Activated CD8-positive, alpha-beta memory T cell treated with anti-CD3 and anti-CD28 coated beads, Interleukin-2, amount 50 U/mL, for 1 hour (primary cell): ENCODE measurements around the gene LCORL.
"Not testable (repeated sequence)": the region's sequence is repeated elsewhere in the genome, so short reads cannot be mapped to it uniquely, and the experiment has no call there.

Source experiments
- DNase-seq: peaks from one replicate; pipeline ENCODE4 v3.0.0-alpha.2; 2020; ENCODE audit errors: extremely low read depth

The LCORL gene

GRCh38 chr4:18021720-18022571, at the start of gene LCORL:
Gene LCORL (minus strand): TSS chr4:18021755. CDS start chr4:18021751, 4 bp downstream.
- peak; percentile 62 for DNase-seq

GRCh38 chr4:18069810-18070209, 48.3 kb upstream of the LCORL start:
- no peak for DNase-seq

- no peak for DNase-seq
These were observed 45.5 kb upstream of the LCORL start for GRCh38 chr4:18067031-18067430.

GRCh38 chr4:18063079-18063478, 41.5 kb upstream of the LCORL start:
- DNase-seq: no peak

- no peak for DNase-seq
These were observed 36.4 kb upstream of the LCORL start for GRCh38 chr4:18057821-18058533.

- no peak for DNase-seq
These were observed 34.5 kb upstream of the LCORL start for GRCh38 chr4:18056030-18056429.

GRCh38 chr4:18052158-18052557, 30.6 kb upstream of the LCORL start:
- no peak for DNase-seq

GRCh38 chr4:18051281-18051680, 29.7 kb upstream of the LCORL start:
- no peak for DNase-seq

- no peak for DNase-seq
These were observed 28.9 kb upstream of the LCORL start for GRCh38 chr4:18050448-18050847.

GRCh38 chr4:18049446-18049845, 27.9 kb upstream of the LCORL start:
- DNase-seq: no peak

- DNase-seq: no peak
These were observed 21.2 kb upstream of the LCORL start for GRCh38 chr4:18042754-18043153.

- DNase-seq: no peak
These were observed 20.5 kb upstream of the LCORL start for GRCh38 chr4:18042012-18042411.

- no peak for DNase-seq
These were observed 19.6 kb upstream of the LCORL start for GRCh38 chr4:18041114-18041513.

GRCh38 chr4:18039113-18039512, 17.6 kb upstream of the LCORL start:
- DNase-seq: no peak

- DNase-seq: not testable (repeated sequence)
These were observed 14.8 kb upstream of the LCORL start for GRCh38 chr4:18036369-18036768.

- no peak for DNase-seq
These were observed 12.5 kb upstream of the LCORL start for GRCh38 chr4:18034099-18034498.

GRCh38 chr4:18033111-18034085, 11.8 kb upstream of the LCORL start:
- no peak for DNase-seq

GRCh38 chr4:18025288-18025687, 3.7 kb upstream of the LCORL start:
- DNase-seq: no peak

GRCh38 chr4:18022572-18023050, 1.1 kb upstream of the LCORL start:
- no peak for DNase-seq

GRCh38 chr4:18021470-18021719, 160 bp downstream of the LCORL start:
- DNase-seq: no peak

- DNase-seq: no peak
These were observed 685 bp downstream of the LCORL start for GRCh38 chr4:18020671-18021469.
